ENCODE results near the gene RSPH1.

GRCh38 chr21:42544544-42544943 lies 48.5 kb upstream of the RSPH1 start:
- TF ChIP-seq CREB5 (CRISPR knock-in tag; IDR thresholded peaks at IDR 0.05; ENCODE audit: low read depth) (no peak), ARNTL (CRISPR knock-in tag; IDR thresholded peaks at IDR 0.05; ENCODE audit: borderline replicate concordance, low read depth) (no peak), ZFP30 (CRISPR knock-in tag; IDR thresholded peaks at IDR 0.05) (no peak), PATZ1 (CRISPR knock-in tag; IDR thresholded peaks at IDR 0.05; ENCODE audit: borderline replicate concordance) (no peak), OSR1 (CRISPR knock-in tag; IDR thresholded peaks at IDR 0.05) (no peak), ZFP3 (CRISPR knock-in tag; IDR thresholded peaks at IDR 0.05) (no peak)
